Ovary (tissue), 3 donors: ENCODE results near the gene FBXL17.

ENCODE experiments used
- EP300 ChIP-seq: sonication (generic); formaldehyde crosslinking; IDR thresholded peaks from one replicate; pipeline ENCODE4 v1.6.1; 2017; ENCODE audit warnings: antibody characterized with exemption
- TF ChIP-seq, protein P1 (sequence below), 3 donors: fragments of 450-650 bp in 2 of 3; fragments of 200-600 bp in 1 of 3; IDR thresholded peaks; one replicate each; pipeline versions ENCODE4 v1.5.1 to v1.8.0; 2016 to 2022; ENCODE audit warnings: antibody characterized with exemption in 3 of 3, mild to moderate bottlenecking in 1 of 3
- donor health status: DM: no; HTN: no; CAD: no.

DNA sequence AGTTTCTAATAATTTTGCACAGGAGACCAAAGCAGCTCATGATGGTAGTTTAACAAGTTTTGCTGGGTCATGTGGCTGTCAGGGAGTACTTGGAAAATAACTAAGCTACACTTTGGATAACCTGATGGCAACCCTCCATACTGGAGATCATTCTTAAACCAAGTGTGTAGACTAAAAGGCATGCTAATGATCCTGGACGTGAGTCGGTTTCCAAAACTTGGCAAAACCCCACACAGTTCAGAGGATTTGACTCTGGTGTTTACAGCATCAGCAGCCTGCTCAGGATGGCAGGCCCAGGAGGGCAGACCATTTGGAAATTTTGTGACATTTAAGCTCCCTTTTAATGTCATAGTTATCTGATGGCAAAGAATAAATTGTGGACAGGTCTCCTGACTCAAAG is 514.6 kb downstream of the FBXL17 start:
- TF ChIP-seq, protein P1, sequence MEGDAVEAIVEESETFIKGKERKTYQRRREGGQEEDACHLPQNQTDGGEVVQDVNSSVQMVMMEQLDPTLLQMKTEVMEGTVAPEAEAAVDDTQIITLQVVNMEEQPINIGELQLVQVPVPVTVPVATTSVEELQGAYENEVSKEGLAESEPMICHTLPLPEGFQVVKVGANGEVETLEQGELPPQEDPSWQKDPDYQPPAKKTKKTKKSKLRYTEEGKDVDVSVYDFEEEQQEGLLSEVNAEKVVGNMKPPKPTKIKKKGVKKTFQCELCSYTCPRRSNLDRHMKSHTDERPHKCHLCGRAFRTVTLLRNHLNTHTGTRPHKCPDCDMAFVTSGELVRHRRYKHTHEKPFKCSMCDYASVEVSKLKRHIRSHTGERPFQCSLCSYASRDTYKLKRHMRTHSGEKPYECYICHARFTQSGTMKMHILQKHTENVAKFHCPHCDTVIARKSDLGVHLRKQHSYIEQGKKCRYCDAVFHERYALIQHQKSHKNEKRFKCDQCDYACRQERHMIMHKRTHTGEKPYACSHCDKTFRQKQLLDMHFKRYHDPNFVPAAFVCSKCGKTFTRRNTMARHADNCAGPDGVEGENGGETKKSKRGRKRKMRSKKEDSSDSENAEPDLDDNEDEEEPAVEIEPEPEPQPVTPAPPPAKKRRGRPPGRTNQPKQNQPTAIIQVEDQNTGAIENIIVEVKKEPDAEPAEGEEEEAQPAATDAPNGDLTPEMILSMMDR (IDR thresholded peaks at IDR 0.05), result no peak
- TF ChIP-seq EP300, result no peak
